H1 (cell line): ENCODE measurements around the gene ZBED6. TPM values are rescaled to one million over a fixed set of nuclear protein-coding genes. Genes with fewer than 3 reads are reported as not detected.

Experiments used
- CTCF ChIA-PET: fragments of 300-600 bp; sonication (Branson Sonifier 250); formaldehyde crosslinking; loops from one replicate; lab custom pipeline; 2021; ENCODE audit not compliant: partially characterized antibody; lab: Charles Lee
- POLR2A ChIA-PET: fragments of 300-600 bp; sonication (Branson Sonifier 250); formaldehyde crosslinking; loops from one replicate; lab custom pipeline; 2021; ENCODE audit warnings: inconsistent platforms; ENCODE audit not compliant: partially characterized antibody; lab: Charles Lee
- DNase-seq, 2 experiments: peaks; one replicate each; pipeline versions ENCODE4 v3.0.0 to v3.0.0-alpha.2; 2010 to 2022; ENCODE audit warnings: low spot score in 2 of 2, low read depth in 1 of 2, mixed read lengths in 1 of 2
- FAIRE-seq: peaks from 2 replicates; lab custom pipeline; 2011; peaks lifted over from hg19 to GRCh38; lab: Jason Lieb, UNC
- H2AFZ ChIP-seq: 2 replicates; pipeline ENCODE4 v1.8.1; 2012; ENCODE audit warnings: low read length, inconsistent platforms
- H2AK5ac ChIP-seq: 2 replicates; pipeline ENCODE4 v1.6.1; 2013; ENCODE audit warnings: low read depth, low read length
- H2BK120ac ChIP-seq: replicated peaks from 2 replicates; pipeline ENCODE3; 2013; ENCODE audit warnings: low read depth, low read length, inconsistent platforms
- H2BK12ac ChIP-seq: 2 replicates; pipeline ENCODE4 v1.6.1; 2013; ENCODE audit warnings: low read depth, low read length
- H2BK15ac ChIP-seq: 2 replicates; pipeline ENCODE4 v1.6.1; 2013; ENCODE audit warnings: low read length
- H2BK20ac ChIP-seq: 2 replicates; pipeline ENCODE4 v1.6.1; 2013; ENCODE audit warnings: low read length
- H2BK5ac ChIP-seq: 2 replicates; pipeline ENCODE4 v1.6.1; 2013; ENCODE audit warnings: low read depth, low read length
- H3K14ac ChIP-seq: 2 replicates; pipeline ENCODE4 v1.6.1; 2013; ENCODE audit warnings: inconsistent platforms; ENCODE audit not compliant: insufficient read length
- H3K18ac ChIP-seq: 2 replicates; pipeline ENCODE4 v1.6.1; 2013; ENCODE audit warnings: low read length; ENCODE audit errors: extremely low read depth
- H3K23ac ChIP-seq: 2 replicates; pipeline ENCODE4 v1.6.1; 2013; ENCODE audit warnings: inconsistent platforms; ENCODE audit not compliant: insufficient read length
- H3K23me2 ChIP-seq: 2 replicates; pipeline ENCODE4 v1.6.1; 2013; ENCODE audit warnings: low read depth, low read length
- H3K27ac ChIP-seq: 2 replicates; pipeline ENCODE4 v1.6.1; 2011; ENCODE audit warnings: low read depth, low read length, inconsistent platforms
- H3K27me3 ChIP-seq, 4 experiments: replicated peaks in 1 of 4; 1 replicate in 1 of 4; 2 replicates in 3 of 4; pipeline versions ENCODE4 v1.6.1 to v1.8.1; 2011 to 2013; ENCODE audit warnings: low read length in 3 of 4, mild to moderate bottlenecking in 3 of 4, inconsistent platforms in 2 of 4, mixed read lengths in 2 of 4, moderate library complexity in 1 of 4; ENCODE audit not compliant: control insufficient read depth in 3 of 4, insufficient read depth in 3 of 4; ENCODE audit errors: extremely low read depth in 1 of 4
- H3K36me3 ChIP-seq, 4 experiments: 2 replicates each; pipeline versions ENCODE4 v1.6.1 to v1.8.1; 2011 to 2013; ENCODE audit warnings: mild to moderate bottlenecking in 4 of 4, low read length in 3 of 4, moderate library complexity in 2 of 4, control low read depth in 1 of 4, inconsistent platforms in 1 of 4; ENCODE audit not compliant: insufficient read depth in 4 of 4, control insufficient read depth in 2 of 4
- H3K4ac ChIP-seq: replicated peaks from 2 replicates; pipeline ENCODE3; 2013; ENCODE audit warnings: low read length, low read depth, mixed read lengths, inconsistent platforms; ENCODE audit not compliant: insufficient read length
- H3K4me1 ChIP-seq, 4 experiments: replicated peaks in 1 of 4; 1 replicate in 1 of 4; 2 replicates in 3 of 4; pipeline versions ENCODE4 v1.6.1 to v1.8.1; 2011 to 2013; ENCODE audit warnings: low read length in 3 of 4, inconsistent platforms in 2 of 4, mixed read lengths in 1 of 4; ENCODE audit not compliant: insufficient read depth in 4 of 4, control insufficient read depth in 3 of 4
- H3K4me2 ChIP-seq, 2 experiments: 2 replicates each; pipeline versions ENCODE4 v1.6.1 to v1.8.1; 2011 to 2013; ENCODE audit warnings: low read depth in 2 of 2, low read length in 2 of 2, control low read depth in 1 of 2, inconsistent platforms in 1 of 2, mild to moderate bottlenecking in 1 of 2; ENCODE audit not compliant: insufficient read depth in 1 of 2
- H3K4me3 ChIP-seq, 4 experiments: fragments of 200-600, 300-600 bp in 1 of 4; sonication (generic), shearing (Covaris generic), sonication (Bioruptor Twin) in 1 of 4; 2 replicates each; pipeline versions ENCODE4 v1.5.1 to v1.8.1; 2011 to 2016; ENCODE audit warnings: low read length in 4 of 4, low read depth in 3 of 4, control low read depth in 2 of 4, inconsistent platforms in 2 of 4, mild to moderate bottlenecking in 2 of 4, mixed read lengths in 1 of 4, moderate library complexity in 1 of 4; ENCODE audit not compliant: insufficient read depth in 2 of 4; ENCODE audit errors: extremely low read depth in 1 of 4
- H3K56ac ChIP-seq: replicated peaks from 2 replicates; pipeline ENCODE3; 2013; ENCODE audit warnings: low read depth, mild to moderate bottlenecking, mixed read lengths, low read length, inconsistent platforms; ENCODE audit not compliant: insufficient read length
- H3K79me1 ChIP-seq: 2 replicates; pipeline ENCODE4 v1.6.1; 2013; ENCODE audit warnings: low read depth, low read length, control low read depth
- H3K79me2 ChIP-seq, 2 experiments: 2 replicates each; pipeline versions ENCODE4 v1.6.1 to v1.8.1; 2012 to 2013; ENCODE audit warnings: low read length in 2 of 2, mild to moderate bottlenecking in 2 of 2, inconsistent platforms in 1 of 2; ENCODE audit not compliant: insufficient read depth in 2 of 2, control insufficient read depth in 1 of 2
- H3K9ac ChIP-seq, 4 experiments: replicated peaks in 1 of 4; 1 replicate in 1 of 4; 2 replicates in 3 of 4; pipeline versions ENCODE4 v1.6.1 to v1.8.1; 2011 to 2013; ENCODE audit warnings: low read depth in 3 of 4, low read length in 3 of 4, control low read depth in 2 of 4, mild to moderate bottlenecking in 2 of 4, moderate library complexity in 2 of 4, inconsistent platforms in 1 of 4; ENCODE audit errors: extremely low read depth in 1 of 4
- H3K9me3 ChIP-seq, 2 experiments: 2 replicates each; pipeline versions ENCODE4 v1.6.1 to v1.8.1; 2012 to 2013; ENCODE audit warnings: mild to moderate bottlenecking in 2 of 2, moderate library complexity in 2 of 2, control low read depth in 1 of 2, inconsistent platforms in 1 of 2, low read depth in 1 of 2, low read length in 1 of 2, mixed read lengths in 1 of 2; ENCODE audit not compliant: insufficient read depth in 2 of 2
- H4K20me1 ChIP-seq, 2 experiments: replicated peaks in 1 of 2; 2 replicates each; pipeline versions ENCODE3 to v1.8.1; 2011 to 2013; ENCODE audit warnings: inconsistent platforms in 2 of 2, low read length in 2 of 2, mild to moderate bottlenecking in 1 of 2; ENCODE audit not compliant: insufficient read depth in 2 of 2, control insufficient read depth in 1 of 2
- H4K5ac ChIP-seq: 2 replicates; pipeline ENCODE4 v1.6.1; 2013; ENCODE audit warnings: low read length, low read depth, mixed read lengths, inconsistent platforms; ENCODE audit not compliant: insufficient read length
- H4K8ac ChIP-seq: 2 replicates; pipeline ENCODE4 v1.8.0; 2013; ENCODE audit warnings: mild to moderate bottlenecking, moderate library complexity, low read length, inconsistent platforms; ENCODE audit not compliant: insufficient read depth; ENCODE audit errors: extremely low read depth
- H4K91ac ChIP-seq: replicated peaks from 2 replicates; pipeline ENCODE3; 2013; ENCODE audit warnings: low read length, mixed read lengths, inconsistent platforms; ENCODE audit not compliant: insufficient read length
- EGR1 ChIP-seq: IDR thresholded peaks from 2 replicates; pipeline ENCODE4 v1.6.1; 2011; ENCODE audit warnings: low read depth, low read length, borderline replicate concordance
- RNF2 ChIP-seq: fragments of 200-900, 300-1000 bp; sonication (generic); IDR thresholded peaks from 2 replicates; pipeline ENCODE4 v1.7.1; 2016; ENCODE audit warnings: borderline replicate concordance, low read depth, mild to moderate bottlenecking, antibody characterized with exemption, low read length; ENCODE audit not compliant: poor library complexity, severe bottlenecking; ENCODE audit errors: missing control alignments
- RXRA ChIP-seq: IDR thresholded peaks from 2 replicates; pipeline ENCODE4 v1.6.1; 2011; ENCODE audit warnings: low read depth, mild to moderate bottlenecking, low read length, moderate library complexity; ENCODE audit not compliant: insufficient read depth
- WGBS, 2 experiments: shearing (Covaris generic) in 1 of 2; methylation state at CpG; one replicate each; pipeline versions ENCODE4 v1.1.6 to v1.1.7; 2013 to 2015; ENCODE audit warnings: low lambda C conversion rate in 2 of 2, mixed read lengths in 2 of 2, inconsistent platforms in 1 of 2, low coverage in 1 of 2, missing lambda C conversion rate in 1 of 2; ENCODE audit not compliant: insufficient replicate concordance in 2 of 2, insufficient coverage in 1 of 2, insufficient read length in 1 of 2; ENCODE audit errors: extremely low coverage in 1 of 2, missing lambda C conversion rate in 1 of 2; 5-methylcytosine and 5-hydroxymethylcytosine counted together
- polyA plus RNA-seq, 7 experiments: library from polyadenylated mRNA; depleted of rRNA in 3 of 7; stranded (reverse) in 5 of 7; unstranded in 2 of 7; fragments of >200 nt in 5 of 7; fragments of 200-250 nt in 2 of 7; gene quantifications; 1 replicate in 5 of 7; 2 replicates in 1 of 7; 4 replicates in 1 of 7; pipeline versions ENCODE4 v1.2.1 to v1.2.3, GENCODE V29; 2011 to 2013; ENCODE audit warnings: missing spikeins in 2 of 7, mixed read lengths in 2 of 7
- total RNA-seq: library from RNA; stranded (reverse); fragmentation: NEBNext Ultra II Directional; extraction: Animal tissue kit (Norgen Biotek cat#: 25700); gene quantifications from 2 replicates; pipeline ENCODE4 v1.2.1, GENCODE V29; 2021

ZBED6 gene
- total and polyA plus RNA-seq, 2 of the 8 experiments (the other 6 are each of a cell fraction or from before 2014, with no cell fraction given): 1.4 to 25.9 TPM

DNA sequence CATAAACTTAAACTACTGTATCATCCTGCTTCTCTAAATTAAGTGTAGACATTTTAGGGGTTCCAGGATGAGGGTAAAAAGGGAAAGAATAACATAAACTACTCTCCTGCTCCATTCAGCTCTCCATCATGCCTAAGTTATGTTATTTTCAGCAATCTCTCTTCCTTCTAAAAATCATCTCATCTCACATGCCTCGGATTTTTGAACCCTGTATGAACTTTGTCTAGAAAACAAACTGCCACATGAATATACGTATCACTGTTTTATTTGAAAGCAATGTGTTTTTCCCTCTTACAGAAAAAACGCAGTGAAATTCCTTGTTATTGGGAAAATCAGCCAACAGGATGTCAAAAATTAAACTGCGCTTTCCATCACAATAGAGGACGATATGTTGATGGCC lies 32.6 kb downstream of the ZBED6 start:
- Histone ChIP-seq H3K18ac (no peak overlapping the region), H3K56ac (no peak overlapping the region), H2AK5ac (no peak overlapping the region), H2BK15ac (no peak overlapping the region), H4K5ac (no peak overlapping the region), H2BK120ac (no peak overlapping the region), H3K14ac (no peak overlapping the region), H3K4ac (no peak overlapping the region), H3K4me2 (no peak overlapping the region), H3K36me3 (peaks cover 5 to 60% (median 44%) of the 10 kb centered on the region in 4 experiments), H2BK12ac (no peak overlapping the region), H3K27ac (no peak overlapping the region), H3K23ac (no peak overlapping the region), H2AFZ (no peak overlapping the region), H3K9ac (no peak overlapping the region), H3K79me1 (peaks cover 2% of the 10 kb centered on the region; the same call in 1 of the 2 replicates), H2BK5ac (no peak overlapping the region), H3K23me2 (no peaks in the 10 kb centered on the region), H4K91ac (no peak overlapping the region), H4K20me1 (no peaks in the 10 kb centered on the region), H3K79me2 (peaks cover 0 to 15% of the 10 kb centered on the region in 2 experiments; a peak in 2 of 4 replicates), H3K27me3 (no peaks in the 10 kb centered on the region), H3K9me3 (no peaks in the 10 kb centered on the region), H3K4me3 (no peak overlapping the region), H3K4me1 (no peaks in the 10 kb centered on the region), H2BK20ac (no peak overlapping the region), H4K8ac (no peak overlapping the region)
- DNase-seq: no peak
- 93% methylated on average over 5 of the region's 5 CpGs; no CpG with 5 or more reads in 1 of the 2 experiments for whole genome bisulfite sequencing, 2 experiments
- ChIA-PET POLR2A (interaction anchor here (0.9 kb wide), 2 partner anchors 17 to 25 kb away, joined by 3 read pairs; no protein-coding TSS in a partner anchor), CTCF (interaction anchor here (0.6 kb wide), 1 partner anchor 21 kb away, joined by 3 read pairs; no protein-coding TSS in a partner anchor)
- no peak for FAIRE-seq
- TF ChIP-seq RNF2: no peak
- no peak for TF ChIP-seq RXRA
- TF ChIP-seq EGR1: no peak
